Mucosa of rectum (tissue), 2 donors: Measurements from ENCODE around the gene MYL1.

Experiments used
- H3K27ac ChIP-seq, 2 donors: one replicate each; pipeline ENCODE4 v1.7.0; 2013; ENCODE audit warnings: inconsistent platforms in 2 of 2, low read depth in 2 of 2, low read length in 2 of 2
- H3K27me3 ChIP-seq, 2 donors: one replicate each; pipeline ENCODE4 v1.7.0; 2013; ENCODE audit warnings: low read length in 2 of 2; ENCODE audit not compliant: control insufficient read depth in 2 of 2, insufficient read depth in 2 of 2
- H3K36me3 ChIP-seq, 2 donors: one replicate each; pipeline ENCODE4 v1.7.0; 2013; ENCODE audit warnings: low read length in 2 of 2; ENCODE audit not compliant: control insufficient read depth in 2 of 2, insufficient read depth in 2 of 2
- H3K4me1 ChIP-seq, 2 donors: one replicate each; pipeline ENCODE4 v1.7.0; 2013; ENCODE audit warnings: low read length in 2 of 2, mild to moderate bottlenecking in 1 of 2; ENCODE audit not compliant: control insufficient read depth in 2 of 2, insufficient read depth in 2 of 2
- H3K4me3 ChIP-seq, 2 donors: one replicate each; pipeline ENCODE4 v1.7.0; 2013; ENCODE audit warnings: low read length in 2 of 2
- H3K9ac ChIP-seq, 2 donors: one replicate each; pipeline ENCODE4 v1.7.0; 2013; ENCODE audit warnings: low read length in 2 of 2, low read depth in 1 of 2, mild to moderate bottlenecking in 1 of 2
- H3K9me3 ChIP-seq, 2 donors: one replicate each; pipeline ENCODE4 v1.7.0; 2013; ENCODE audit warnings: low read length in 2 of 2; ENCODE audit not compliant: control insufficient read depth in 2 of 2
- donor health status: healthy.
- donor health status: Normal muscosa, but diverticular disease.

MYL1 gene

GRCh38 chr2:210318486-210318885, 3.5 kb upstream of the MYL1 start:
- Histone ChIP-seq H3K9me3 (no peaks in the 10 kb centered on the region), H3K27ac (no peak overlapping the region), H3K4me1 (no peaks in the 10 kb centered on the region), H3K4me3 (no peak overlapping the region), H3K36me3 (no peaks in the 10 kb centered on the region), H3K9ac (no peak overlapping the region), H3K27me3 (no peaks in the 10 kb centered on the region)

GRCh38 chr2:210310550-210310949, 4.4 kb downstream of the MYL1 start:
- Histone ChIP-seq H3K27ac (no peak overlapping the region), H3K4me3 (no peak overlapping the region), H3K27me3 (no peaks in the 10 kb centered on the region), H3K4me1 (no peaks in the 10 kb centered on the region), H3K9ac (no peak overlapping the region), H3K9me3 (no peaks in the 10 kb centered on the region), H3K36me3 (no peaks in the 10 kb centered on the region)

GRCh38 chr2:210309548-210310233, 5.3 kb downstream of the MYL1 start:
- no peak overlapping the region for H3K9ac ChIP-seq
- H3K27ac ChIP-seq, result no peak overlapping the region
- no peaks in the 10 kb centered on the region for H3K36me3 ChIP-seq
- H3K9me3 ChIP-seq, result no peaks in the 10 kb centered on the region
- H3K4me1 ChIP-seq, result no peaks in the 10 kb centered on the region
- no peak overlapping the region for H3K4me3 ChIP-seq
- no peaks in the 10 kb centered on the region for H3K27me3 ChIP-seq

- Histone ChIP-seq H3K9me3 (no peaks in the 10 kb centered on the region), H3K27ac (no peak overlapping the region), H3K4me1 (no peaks in the 10 kb centered on the region), H3K4me3 (no peak overlapping the region), H3K36me3 (no peaks in the 10 kb centered on the region), H3K9ac (no peak overlapping the region), H3K27me3 (no peaks in the 10 kb centered on the region)
These were observed 11.5 kb downstream of the MYL1 start for GRCh38 chr2:210303498-210303897.

- Histone ChIP-seq H3K9ac (no peak overlapping the region), H3K9me3 (no peaks in the 10 kb centered on the region), H3K27ac (no peak overlapping the region), H3K4me1 (no peaks in the 10 kb centered on the region), H3K4me3 (no peak overlapping the region), H3K36me3 (no peaks in the 10 kb centered on the region), H3K27me3 (no peaks in the 10 kb centered on the region)
These were observed 12.6 kb downstream of the MYL1 start for GRCh38 chr2:210302326-210302725.

- Histone ChIP-seq H3K36me3 (no peaks in the 10 kb centered on the region), H3K9ac (no peak overlapping the region), H3K4me1 (no peaks in the 10 kb centered on the region), H3K27ac (no peak overlapping the region), H3K4me3 (no peak overlapping the region), H3K9me3 (no peaks in the 10 kb centered on the region), H3K27me3 (no peaks in the 10 kb centered on the region)
These were observed 15.1 kb downstream of the MYL1 start for GRCh38 chr2:210299866-210300373.

- Histone ChIP-seq H3K4me1 (no peaks in the 10 kb centered on the region), H3K9me3 (no peaks in the 10 kb centered on the region), H3K27ac (no peak overlapping the region), H3K9ac (no peak overlapping the region), H3K4me3 (no peak overlapping the region), H3K36me3 (no peaks in the 10 kb centered on the region), H3K27me3 (no peaks in the 10 kb centered on the region)
These were observed 26.6 kb downstream of the MYL1 start for GRCh38 chr2:210288408-210288807.

- H3K4me1 ChIP-seq, result no peaks in the 10 kb centered on the region
- H3K27me3 ChIP-seq, result no peaks in the 10 kb centered on the region
- no peaks in the 10 kb centered on the region for H3K36me3 ChIP-seq
- H3K9me3 ChIP-seq, result no peaks in the 10 kb centered on the region
- no peak overlapping the region for H3K27ac ChIP-seq
- H3K9ac ChIP-seq, result no peak overlapping the region
- H3K4me3 ChIP-seq, result no peak overlapping the region
These were observed 27.7 kb downstream of the MYL1 start for GRCh38 chr2:210287301-210287700.

GRCh38 chr2:210286123-210286680, 28.8 kb downstream of the MYL1 start:
- H3K27ac ChIP-seq, result no peak overlapping the region
- H3K36me3 ChIP-seq, result no peaks in the 10 kb centered on the region
- no peaks in the 10 kb centered on the region for H3K9me3 ChIP-seq
- no peak overlapping the region for H3K9ac ChIP-seq
- H3K4me3 ChIP-seq, result no peak overlapping the region
- H3K27me3 ChIP-seq, result no peaks in the 10 kb centered on the region
- no peaks in the 10 kb centered on the region for H3K4me1 ChIP-seq

GRCh38 chr2:210277133-210277532, 37.8 kb downstream of the MYL1 start:
- no peak overlapping the region for H3K4me3 ChIP-seq
- H3K27me3 ChIP-seq, result no peaks in the 10 kb centered on the region
- H3K36me3 ChIP-seq, result no peaks in the 10 kb centered on the region
- no peaks in the 10 kb centered on the region for H3K4me1 ChIP-seq
- no peak overlapping the region for H3K9ac ChIP-seq
- H3K27ac ChIP-seq, result no peak overlapping the region
- H3K9me3 ChIP-seq, result no peaks in the 10 kb centered on the region
